Endometrial microvascular endothelial cells (primary cell): ENCODE data around the gene CXCR5. TPM values are rescaled to one million over a fixed set of nuclear protein-coding genes. Genes with fewer than 3 reads are reported as not detected.

Experiments used
- in situ Hi-C: cut with HindIII; loops from 2 replicates; pipeline ENCODE4 v1.10.0; 2017; ENCODE audit warnings: low sequenced_read_pairs, low pct_unique_long_range_greater_than_20kb; ENCODE audit errors: inconsistent ontology term
- total RNA-seq: library from RNA; depleted of rRNA; stranded (reverse); fragments of >200 nt; gene quantifications from one replicate; pipeline ENCODE4 v1.2.3, GENCODE V29; 2015; ENCODE audit errors: inconsistent ontology term

The CXCR5 gene
- total RNA-seq, 1 donor from 2014 or later, result not detected

- in situ Hi-C loops, result no loop called here
These were observed 12.8 kb downstream of the CXCR5 start for GRCh38 chr11:118896472-118896913.

GRCh38 chr11:118896921-118897591 is 13.4 kb downstream of the CXCR5 start:
- in situ Hi-C loops, result no loop called here

DNA sequence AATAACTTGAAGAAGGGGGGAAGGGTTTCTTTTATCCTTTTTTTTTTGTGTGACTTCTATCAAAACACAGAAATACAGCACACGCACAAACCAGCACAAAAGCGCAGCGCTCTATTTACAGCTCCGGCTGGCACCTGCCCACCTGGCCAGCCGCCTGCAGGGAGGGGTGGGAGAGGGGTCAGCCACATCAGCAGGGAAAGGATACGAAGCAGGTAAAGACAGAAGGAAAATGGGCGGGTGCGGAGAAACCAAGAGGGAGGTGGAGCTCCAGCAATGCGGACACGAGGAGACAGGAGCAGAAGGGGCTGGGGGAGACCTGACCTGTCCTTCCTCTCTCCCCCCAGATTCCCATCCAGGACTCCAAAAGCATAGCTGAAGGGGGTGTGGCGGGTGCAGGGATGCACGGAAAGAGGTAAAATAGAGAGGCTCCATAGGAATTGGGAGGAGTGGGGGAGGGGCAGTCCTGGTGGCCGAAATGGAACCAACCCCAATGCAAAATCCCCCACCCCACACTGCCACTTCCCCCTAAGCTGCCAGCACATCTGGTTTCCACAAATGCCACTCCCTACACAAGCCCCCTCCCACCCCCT is 14.1 kb downstream of the CXCR5 start:
- in situ Hi-C loops, result no loop called here

DNA sequence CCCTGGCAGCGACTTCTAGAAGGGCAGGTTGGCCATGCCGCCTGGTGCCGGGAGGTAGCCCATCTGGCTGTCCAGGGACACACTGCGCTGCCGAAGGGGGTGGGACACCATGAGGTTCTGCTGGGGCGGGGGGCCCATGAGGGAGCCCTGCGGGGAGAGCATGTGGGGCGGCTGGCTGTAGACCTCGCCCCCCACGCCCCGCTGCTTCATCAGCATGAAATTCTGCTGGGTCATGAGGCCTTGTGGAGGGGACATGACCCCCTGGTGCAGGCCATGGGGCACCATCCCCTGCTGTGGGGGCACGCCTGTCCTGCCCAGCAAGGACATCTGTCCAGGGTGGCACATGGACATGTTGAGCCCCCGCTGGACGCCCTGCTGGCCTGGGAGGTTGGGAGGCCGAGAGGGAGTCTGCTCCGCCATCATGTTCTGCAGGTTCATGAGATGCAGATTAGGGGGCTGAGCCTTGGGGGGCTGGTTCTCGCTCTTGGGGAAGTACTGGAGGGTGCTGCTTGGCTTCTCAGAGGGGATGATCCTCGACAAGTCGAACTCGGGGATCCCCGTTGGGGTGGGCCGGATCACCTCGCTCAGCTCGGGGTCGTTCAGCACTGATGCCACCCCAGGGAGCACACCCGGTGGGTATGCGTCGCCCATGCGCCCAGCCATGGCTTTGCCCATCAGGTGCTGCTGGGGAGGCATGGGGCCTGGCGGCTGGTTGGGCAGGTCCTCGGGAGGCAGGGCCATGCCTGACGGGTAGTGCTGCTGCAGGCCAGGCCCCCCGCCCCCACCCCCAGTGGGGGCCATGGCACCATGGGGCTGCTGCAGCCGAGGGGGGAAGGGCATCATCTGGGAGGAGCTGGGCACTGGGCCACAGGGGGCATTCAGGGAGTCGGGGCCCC is 15.0 kb downstream of the CXCR5 start:
- in situ Hi-C loops, result no loop called here

DNA sequence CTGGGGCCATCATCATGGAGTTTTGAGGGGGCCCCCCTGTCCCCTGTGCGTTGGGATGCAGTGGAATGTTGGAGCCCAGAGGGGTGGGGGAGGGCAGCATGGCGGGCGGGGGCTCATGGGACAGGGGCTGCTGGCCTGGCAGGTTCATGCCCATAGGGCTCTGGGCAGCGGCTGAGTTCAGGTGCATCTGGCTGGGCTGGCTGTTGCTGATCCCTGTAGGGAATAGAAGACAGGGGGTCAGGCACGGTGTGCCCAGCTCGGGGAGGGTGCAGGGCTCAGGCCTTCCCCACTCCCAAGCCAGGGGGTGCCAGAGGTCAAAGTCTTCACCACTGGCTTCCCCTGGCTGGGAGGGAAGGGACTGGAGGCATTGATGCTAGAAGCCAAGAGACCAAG is 15.6 kb downstream of the CXCR5 start:
- in situ Hi-C loops, result no loop called here

- in situ Hi-C loops, result no loop called here
These were observed 16.1 kb downstream of the CXCR5 start for GRCh38 chr11:118899706-118900360.

DNA sequence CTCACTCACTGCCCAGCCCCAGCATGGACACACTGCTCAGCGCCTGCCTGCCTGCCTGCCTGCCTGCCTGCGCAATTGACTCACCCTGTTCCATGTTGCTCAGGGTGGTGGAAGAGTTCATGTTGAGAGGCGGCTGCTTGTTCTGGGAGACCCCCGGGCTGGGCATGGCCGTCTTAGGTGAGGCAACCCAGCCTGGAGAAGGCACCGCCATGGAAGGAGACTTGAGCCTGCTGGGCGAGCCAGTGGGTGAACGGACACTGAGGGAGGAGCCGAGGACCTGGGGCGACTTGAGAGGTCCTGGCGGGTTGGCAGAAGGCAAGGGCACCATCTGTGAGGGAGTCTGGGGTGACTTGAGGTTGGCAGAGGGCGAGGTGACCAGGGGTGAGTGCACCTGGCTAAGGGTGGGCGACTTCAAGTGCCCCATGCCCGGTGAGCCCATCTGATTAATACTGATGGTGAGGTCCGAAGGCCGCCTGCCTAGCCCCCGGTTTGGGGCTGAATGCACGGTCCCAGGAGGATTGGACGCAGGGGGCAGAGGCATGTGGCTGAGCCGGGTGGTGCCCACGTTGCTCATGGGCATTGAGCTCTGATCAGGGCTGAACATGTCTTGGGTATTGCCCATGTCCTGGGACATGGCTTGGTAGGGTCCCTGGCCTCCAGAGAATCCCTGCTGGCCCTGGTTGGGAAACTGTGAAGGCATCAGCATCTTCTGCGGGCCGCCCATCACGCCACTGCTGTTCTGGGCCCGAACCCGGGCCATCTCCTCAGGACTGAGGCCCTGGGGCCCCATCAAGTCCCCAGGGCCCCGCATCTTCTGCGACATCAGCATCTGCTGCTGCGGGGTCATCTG is 17.1 kb downstream of the CXCR5 start:
- in situ Hi-C loops, result no loop called here

- in situ Hi-C loops, result no loop called here
These were observed 18.0 kb downstream of the CXCR5 start for GRCh38 chr11:118901494-118902335.

- in situ Hi-C loops, result no loop called here
These were observed 18.9 kb downstream of the CXCR5 start for GRCh38 chr11:118902336-118903203.

- in situ Hi-C loops, result no loop called here
These were observed 19.7 kb downstream of the CXCR5 start for GRCh38 chr11:118903204-118904015.

DNA sequence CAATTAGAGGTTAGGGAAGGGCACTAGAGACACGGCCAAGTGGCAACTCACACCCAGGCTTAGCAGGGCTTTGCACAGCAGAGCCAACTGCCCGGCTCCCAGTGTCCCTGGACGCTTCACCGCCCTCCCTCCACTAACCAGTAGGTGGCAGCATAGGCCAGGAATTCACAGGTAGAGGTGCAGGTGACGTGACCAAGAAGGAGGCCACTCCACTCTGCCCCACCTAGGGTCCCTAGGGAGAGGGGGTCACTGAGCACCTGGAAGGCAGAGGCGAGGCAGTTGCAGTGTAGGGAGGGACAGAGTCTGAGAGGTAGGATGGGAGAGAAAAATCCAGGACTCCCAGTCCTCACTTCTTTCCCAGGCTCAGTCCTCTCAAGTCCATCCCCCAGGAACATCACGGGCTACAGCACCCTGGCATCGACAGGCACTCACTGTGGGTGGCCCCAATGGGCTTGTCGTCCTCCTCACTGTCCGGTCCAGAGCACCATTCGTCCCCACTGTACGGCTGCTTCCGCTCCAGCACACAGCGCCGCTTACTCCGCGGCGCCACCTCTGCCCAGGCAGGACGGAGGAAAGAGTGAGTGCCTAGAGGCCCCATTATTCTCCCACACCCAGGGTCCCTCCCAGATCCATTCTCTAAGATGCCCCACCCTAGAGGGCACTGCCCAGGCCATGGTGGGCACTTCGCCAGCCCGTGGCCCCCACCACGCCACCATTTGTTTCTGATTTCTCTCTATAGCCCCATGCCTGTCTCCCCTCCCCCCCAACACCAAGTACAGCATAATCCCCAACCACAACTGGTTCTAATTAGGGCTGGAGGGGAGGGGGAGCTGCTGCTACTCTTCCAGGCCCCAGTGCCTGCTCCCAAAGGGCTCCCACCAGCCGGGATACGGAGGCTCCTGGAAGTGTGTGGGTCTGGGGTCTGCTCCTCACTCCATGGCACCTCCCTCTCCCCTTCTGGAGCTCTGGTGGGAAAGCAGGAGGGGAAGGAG is 23.7 kb downstream of the CXCR5 start:
- in situ Hi-C loops, result no loop called here

DNA sequence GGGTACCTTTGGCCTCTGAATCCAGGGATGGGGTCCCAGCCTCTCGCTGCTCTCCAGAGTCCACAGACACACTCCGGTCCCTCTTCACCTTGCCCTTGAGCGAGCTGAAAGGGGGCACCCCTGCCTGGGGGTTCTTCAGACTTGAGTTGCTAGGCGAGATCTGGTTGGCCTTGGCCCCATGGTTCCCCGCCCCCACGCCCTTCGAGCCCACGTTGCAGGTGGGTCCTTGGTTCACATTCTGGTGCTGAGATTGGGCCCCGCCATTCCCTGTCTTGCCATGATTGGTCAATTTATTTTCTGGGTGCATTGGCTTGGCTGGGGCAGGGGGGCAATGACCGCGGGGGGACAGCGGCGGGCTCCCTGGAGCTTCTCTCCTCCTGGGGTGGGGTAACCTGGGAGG is 24.6 kb downstream of the CXCR5 start:
- in situ Hi-C loops, result no loop called here

- in situ Hi-C loops, result no loop called here
These were observed 25.4 kb downstream of the CXCR5 start for GRCh38 chr11:118908901-118909618.

DNA sequence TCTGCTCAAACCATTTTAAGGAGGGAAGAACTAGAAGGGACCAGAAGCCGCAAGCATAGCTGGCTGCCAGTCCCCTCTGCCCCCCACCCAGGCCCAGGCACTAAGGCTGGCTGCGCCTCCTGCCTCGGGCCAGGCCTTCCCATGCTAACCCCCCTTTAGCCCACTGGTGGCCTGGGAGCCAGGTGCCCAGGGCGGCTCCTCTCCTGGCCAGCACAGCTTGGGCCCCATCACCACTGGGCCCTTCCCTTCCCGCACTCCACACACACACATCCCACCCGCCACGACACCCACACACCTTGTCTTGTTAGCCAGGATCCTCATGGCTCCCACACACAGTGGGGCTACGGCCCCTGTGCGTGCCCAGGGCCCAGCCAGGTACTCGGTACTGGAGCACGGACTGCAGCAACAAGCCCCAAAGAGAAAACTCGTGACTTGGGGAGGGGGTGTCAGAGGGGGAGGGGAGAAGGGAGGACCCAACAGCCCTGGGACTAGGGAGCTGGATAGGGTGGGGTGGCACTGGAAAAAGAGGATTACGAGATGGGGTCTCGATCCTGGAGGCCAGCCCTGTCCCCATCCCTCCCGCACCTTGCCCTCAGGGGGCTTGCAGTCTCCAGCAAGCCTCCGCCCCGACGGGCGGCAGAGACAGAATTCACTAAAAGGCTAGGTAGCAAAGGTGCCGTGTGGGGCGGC is 26.1 kb downstream of the CXCR5 start:
- in situ Hi-C loops, result no loop called here
